NCI-H69 (cell line): ENCODE results near the gene RSAD1.

ENCODE experiments used
- DNase-seq: peaks from one replicate; lab custom pipeline; 2025; lab: John Stamatoyannopoulos, UW

Gene RSAD1

GRCh38 chr17:50478391-50479381 lies at the start of gene RSAD1:
Gene RSAD1, plus strand, starts transcription at chr17:50478860. Its CDS starts 25 bp downstream, at chr17:50478885.
- peak; percentile 98 for DNase-seq

GRCh38 chr17:50429793-50430192 lies 48.9 kb upstream of the RSAD1 start:
- no peak for DNase-seq

GRCh38 chr17:50430821-50431618 lies 47.6 kb upstream of the RSAD1 start:
- DNase-seq, result peak; percentile 59

- no peak for DNase-seq
These were observed 46.4 kb upstream of the RSAD1 start for GRCh38 chr17:50432125-50432762.

GRCh38 chr17:50437409-50437808 lies 41.3 kb upstream of the RSAD1 start:
- DNase-seq, result no peak

GRCh38 chr17:50439008-50439407 lies 39.7 kb upstream of the RSAD1 start:
- DNase-seq, result no peak

GRCh38 chr17:50440172-50440837 lies 38.4 kb upstream of the RSAD1 start:
- peak; percentile 96 for DNase-seq

- DNase-seq, result peak; percentile 38
These were observed 37.5 kb upstream of the RSAD1 start for GRCh38 chr17:50440838-50441829.

- DNase-seq, result peak; percentile 62
These were observed 35.1 kb upstream of the RSAD1 start for GRCh38 chr17:50443505-50443974.

- no peak for DNase-seq
These were observed 33.6 kb upstream of the RSAD1 start for GRCh38 chr17:50444841-50445715.

GRCh38 chr17:50445730-50446325 lies 32.8 kb upstream of the RSAD1 start:
- no peak for DNase-seq

GRCh38 chr17:50447870-50448595 lies 30.6 kb upstream of the RSAD1 start:
- peak; percentile 58 for DNase-seq

GRCh38 chr17:50448643-50449042 lies 30.0 kb upstream of the RSAD1 start:
- no peak for DNase-seq

GRCh38 chr17:50451943-50452629 lies 26.6 kb upstream of the RSAD1 start:
- DNase-seq, result no peak

- DNase-seq, result no peak
These were observed 25.9 kb upstream of the RSAD1 start for GRCh38 chr17:50452630-50453300.

GRCh38 chr17:50453901-50454300 lies 24.8 kb upstream of the RSAD1 start:
- DNase-seq, result no peak

- no peak for DNase-seq
These were observed 21.0 kb upstream of the RSAD1 start for GRCh38 chr17:50457621-50458020.
